CD8-positive, alpha-beta memory T cell (primary cell): ENCODE data around the gene SETD6. TPM values are rescaled to one million over a fixed set of nuclear protein-coding genes. Genes with fewer than 3 reads are reported as not detected.

ENCODE experiments used
- CTCF ChIA-PET: fragments of 350-600 bp; sonication (Branson Sonifier 250); formaldehyde crosslinking; loops from one replicate; lab custom pipeline; 2021; ENCODE audit warnings: antibody characterized with exemption; lab: Charles Lee
- POLR2A ChIA-PET: fragments of 350-600 bp; sonication (Branson Sonifier 250); formaldehyde crosslinking; loops from one replicate; lab custom pipeline; 2021; ENCODE audit warnings: antibody characterized with exemption; lab: Charles Lee
- DNase-seq, 5 donors: peaks; one replicate each; pipeline versions ENCODE4 v3.0.0 to v3.0.0-alpha.2; 2020 to 2022; ENCODE audit warnings: mixed read lengths in 1 of 5
- H3K27ac ChIP-seq: one replicate; pipeline ENCODE4 v1.7.0; 2013; ENCODE audit warnings: low read depth, mild to moderate bottlenecking, low read length, moderate library complexity
- H3K27me3 ChIP-seq: 2 replicates; pipeline ENCODE4 v1.7.0; 2013; ENCODE audit warnings: low read length, mild to moderate bottlenecking; ENCODE audit not compliant: insufficient read depth, poor library complexity, severe bottlenecking
- H3K36me3 ChIP-seq: 2 replicates; pipeline ENCODE4 v1.7.0; 2013; ENCODE audit warnings: mild to moderate bottlenecking, low read length, moderate library complexity; ENCODE audit not compliant: insufficient read depth
- H3K4me1 ChIP-seq: 2 replicates; pipeline ENCODE4 v1.7.0; 2013; ENCODE audit warnings: mild to moderate bottlenecking, low read length, moderate library complexity; ENCODE audit not compliant: insufficient read depth
- H3K4me3 ChIP-seq: 2 replicates; pipeline ENCODE4 v1.7.0; 2013; ENCODE audit warnings: mild to moderate bottlenecking, low read length
- H3K9me3 ChIP-seq: 2 replicates; pipeline ENCODE4 v1.7.0; 2013; ENCODE audit warnings: mild to moderate bottlenecking, low read length
- H3K27ac Mint-ChIP-seq, 8 donors: one replicate each; pipeline ENCODE4 v1.8.0; 2020 to 2021; ENCODE audit warnings: mixed read lengths in 8 of 8, mild to moderate bottlenecking in 6 of 8, inconsistent platforms in 3 of 8, moderate library complexity in 3 of 8
- H3K27me3 Mint-ChIP-seq, 2 donors: one replicate each; pipeline ENCODE4 v1.8.0; 2020 to 2021; ENCODE audit warnings: mixed read lengths in 2 of 2, mild to moderate bottlenecking in 1 of 2, moderate library complexity in 1 of 2
- H3K36me3 Mint-ChIP-seq, 3 donors: one replicate each; pipeline ENCODE4 v1.8.0; 2020 to 2021; ENCODE audit warnings: mixed read lengths in 3 of 3, inconsistent platforms in 1 of 3, mild to moderate bottlenecking in 1 of 3
- H3K4me1 Mint-ChIP-seq, 3 donors: one replicate each; pipeline ENCODE4 v1.8.0; 2020 to 2021; ENCODE audit warnings: mixed read lengths in 3 of 3, inconsistent platforms in 1 of 3, mild to moderate bottlenecking in 1 of 3
- H3K4me3 Mint-ChIP-seq, 7 donors: one replicate each; pipeline ENCODE4 v1.8.0; 2020 to 2021; ENCODE audit warnings: mixed read lengths in 7 of 7, mild to moderate bottlenecking in 6 of 7, moderate library complexity in 4 of 7, inconsistent platforms in 2 of 7
- H3K9me3 Mint-ChIP-seq, 5 donors: one replicate each; pipeline ENCODE4 v1.8.0; 2020 to 2022; ENCODE audit warnings: mixed read lengths in 5 of 5, mild to moderate bottlenecking in 3 of 5, moderate library complexity in 2 of 5, inconsistent platforms in 1 of 5
- polyA plus RNA-seq: library from polyadenylated mRNA; unstranded; fragments of 300-500 nt; fragmentation: Illumina TruSeq; gene quantifications from one replicate; pipeline ENCODE4 v1.2.3, GENCODE V29; 2021
- total RNA-seq, 2 experiments: library from RNA; stranded (reverse); gene quantifications; one replicate each; pipeline ENCODE4 v1.2.3, GENCODE V29; 2021

The SETD6 gene
- total and polyA plus RNA-seq, 3 experiments from 2014 or later: 10.5 to 24.9 (median 23.8) TPM

DNA sequence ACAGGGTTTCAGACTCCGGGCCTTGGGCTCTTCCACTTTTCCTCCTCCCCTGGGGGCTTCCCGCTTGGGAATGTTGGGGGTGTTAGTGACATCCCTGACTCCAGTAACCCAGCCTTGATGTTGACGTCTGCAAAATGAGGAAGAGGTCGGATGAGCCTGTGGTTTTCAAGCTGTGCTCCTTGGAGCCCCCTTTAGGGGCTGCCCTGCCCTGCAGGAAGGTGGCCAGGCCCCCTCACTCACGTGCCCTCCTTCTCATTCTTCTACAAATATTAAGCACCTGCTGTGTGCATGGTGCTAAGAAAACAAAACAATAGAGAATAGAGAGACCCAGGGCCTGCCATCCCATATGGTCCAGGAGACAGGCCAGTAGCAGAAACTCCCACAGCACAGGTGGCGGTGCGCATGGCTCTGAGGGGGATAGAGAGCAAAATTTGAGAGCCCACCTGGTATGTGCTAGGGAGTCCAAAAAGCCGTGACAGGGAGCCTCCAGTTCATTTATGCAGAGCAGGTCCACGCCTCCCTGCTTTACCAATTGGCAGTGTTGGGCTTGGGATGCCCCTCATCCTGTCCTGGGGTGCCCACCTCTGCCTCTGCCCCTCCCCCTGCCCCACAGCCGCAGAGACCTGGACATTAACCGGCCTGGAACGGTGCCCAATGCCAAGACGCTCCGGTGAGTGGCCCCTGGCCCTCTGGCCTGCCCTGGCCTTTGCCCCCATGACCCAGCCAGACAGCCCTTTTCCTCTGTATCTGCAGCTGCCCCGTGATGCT lies 7.9 kb upstream of the SETD6 start:
- ChIA-PET CTCF (interaction anchor here (1.1 kb wide), 1 partner anchor 249 kb away, joined by 4 read pairs; no protein-coding TSS in a partner anchor), POLR2A (no interaction called here)
- H3K9me3 Mint-ChIP-seq: no peaks in the 10 kb centered on the region
- no peak overlapping the region for H3K4me3 Mint-ChIP-seq
- H3K36me3 Mint-ChIP-seq: no peaks in the 10 kb centered on the region
- peaks cover 10 to 13% of the 10 kb centered on the region in 2 donors for H3K27me3 Mint-ChIP-seq
- no peaks in the 10 kb centered on the region for H3K4me1 ChIP-seq
- H3K27ac Mint-ChIP-seq: no peak overlapping the region
- peaks cover 0 to 5% (median 3%) of the 10 kb centered on the region in 3 donors for H3K4me1 Mint-ChIP-seq
- no peak for DNase-seq
- no peaks in the 10 kb centered on the region for H3K9me3 ChIP-seq
- no peak overlapping the region for H3K27ac ChIP-seq
- H3K36me3 ChIP-seq: no peaks in the 10 kb centered on the region
- H3K4me3 ChIP-seq: no peak overlapping the region
- no peaks in the 10 kb centered on the region for H3K27me3 ChIP-seq

- Histone ChIP-seq H3K27me3 (no peaks in the 10 kb centered on the region), H3K36me3 (no peaks in the 10 kb centered on the region), H3K27ac (no peak overlapping the region), H3K4me3 (no peak overlapping the region), H3K4me1 (no peaks in the 10 kb centered on the region), H3K9me3 (no peaks in the 10 kb centered on the region)
- H3K27ac Mint-ChIP-seq: no peak overlapping the region
- H3K36me3 Mint-ChIP-seq: no peaks in the 10 kb centered on the region
- peaks cover 4 to 6% of the 10 kb centered on the region in 2 donors for H3K27me3 Mint-ChIP-seq
- no peak overlapping the region for H3K4me3 Mint-ChIP-seq
- no peak for DNase-seq
- CTCF ChIA-PET: no interaction called here
- no peaks in the 10 kb centered on the region for H3K9me3 Mint-ChIP-seq
- H3K4me1 Mint-ChIP-seq: peaks cover 0 to 5% (median 3%) of the 10 kb centered on the region in 3 donors
- POLR2A ChIA-PET: no interaction called here
Measured at GRCh38 chr16:58507963-58508670, 7.2 kb upstream of the SETD6 start.

DNA sequence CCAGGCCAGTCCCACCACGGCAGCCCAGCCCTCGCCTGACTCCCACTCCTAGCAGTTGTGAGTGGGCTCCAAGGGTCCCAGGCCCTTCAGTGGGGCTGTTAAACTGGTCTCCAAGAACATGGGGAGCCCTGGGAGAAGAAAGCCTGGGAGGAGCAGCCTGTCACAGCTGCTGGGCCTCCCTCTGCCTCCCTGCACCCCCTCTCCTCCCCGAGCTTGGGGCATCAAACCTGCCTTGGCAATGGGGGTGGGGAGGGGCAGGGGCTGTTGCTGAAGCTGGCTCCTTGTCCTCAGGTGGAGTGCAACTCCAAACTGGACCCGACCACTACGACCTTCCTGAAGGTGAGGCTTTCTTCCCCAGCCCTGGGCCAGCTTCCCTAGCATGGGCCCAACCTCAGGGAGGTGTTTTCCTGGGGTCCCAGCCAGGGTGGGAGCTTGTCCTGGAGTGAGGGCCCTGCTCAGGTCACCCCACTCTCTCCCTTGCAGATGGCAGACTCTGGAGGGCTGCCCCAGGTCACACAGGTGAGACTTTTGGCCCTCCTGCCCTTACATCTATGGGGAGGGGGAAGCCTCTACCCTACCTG lies 6.6 kb upstream of the SETD6 start:
- Mint-ChIP-seq H3K36me3 (no peaks in the 10 kb centered on the region), H3K4me3 (no peak overlapping the region), H3K27ac (no peak overlapping the region), H3K4me1 (peaks cover 0 to 5% (median 3%) of the 10 kb centered on the region in 3 donors), H3K9me3 (no peaks in the 10 kb centered on the region), H3K27me3 (peaks cover 0 to 2% of the 10 kb centered on the region in 2 donors)
- Histone ChIP-seq H3K4me1 (no peaks in the 10 kb centered on the region), H3K36me3 (no peaks in the 10 kb centered on the region), H3K27ac (no peak overlapping the region), H3K4me3 (no peak overlapping the region), H3K9me3 (no peaks in the 10 kb centered on the region), H3K27me3 (no peaks in the 10 kb centered on the region)
- ChIA-PET POLR2A (no interaction called here), CTCF (interaction anchor here (1.1 kb wide), 1 partner anchor 247 kb away, joined by 5 read pairs; no protein-coding TSS in a partner anchor)
- no peak for DNase-seq

GRCh38 chr16:58509256-58510096 lies 5.8 kb upstream of the SETD6 start:
- Histone ChIP-seq H3K27ac (no peak overlapping the region), H3K36me3 (no peaks in the 10 kb centered on the region), H3K27me3 (no peaks in the 10 kb centered on the region), H3K4me3 (no peak overlapping the region), H3K9me3 (no peaks in the 10 kb centered on the region), H3K4me1 (no peaks in the 10 kb centered on the region)
- POLR2A ChIA-PET: no interaction called here
- H3K27me3 Mint-ChIP-seq: peaks cover 0 to 2% of the 10 kb centered on the region in 2 donors
- H3K9me3 Mint-ChIP-seq: no peaks in the 10 kb centered on the region
- CTCF ChIA-PET: interaction anchor here (1.1 kb wide), 1 partner anchor 247 kb away, joined by 5 read pairs; no protein-coding TSS in a partner anchor
- no peak overlapping the region for H3K4me3 Mint-ChIP-seq
- peaks cover 0 to 7% (median 3%) of the 10 kb centered on the region in 3 donors for H3K4me1 Mint-ChIP-seq
- DNase-seq: no peak
- no peak overlapping the region for H3K27ac Mint-ChIP-seq
- H3K36me3 Mint-ChIP-seq: no peaks in the 10 kb centered on the region

DNA sequence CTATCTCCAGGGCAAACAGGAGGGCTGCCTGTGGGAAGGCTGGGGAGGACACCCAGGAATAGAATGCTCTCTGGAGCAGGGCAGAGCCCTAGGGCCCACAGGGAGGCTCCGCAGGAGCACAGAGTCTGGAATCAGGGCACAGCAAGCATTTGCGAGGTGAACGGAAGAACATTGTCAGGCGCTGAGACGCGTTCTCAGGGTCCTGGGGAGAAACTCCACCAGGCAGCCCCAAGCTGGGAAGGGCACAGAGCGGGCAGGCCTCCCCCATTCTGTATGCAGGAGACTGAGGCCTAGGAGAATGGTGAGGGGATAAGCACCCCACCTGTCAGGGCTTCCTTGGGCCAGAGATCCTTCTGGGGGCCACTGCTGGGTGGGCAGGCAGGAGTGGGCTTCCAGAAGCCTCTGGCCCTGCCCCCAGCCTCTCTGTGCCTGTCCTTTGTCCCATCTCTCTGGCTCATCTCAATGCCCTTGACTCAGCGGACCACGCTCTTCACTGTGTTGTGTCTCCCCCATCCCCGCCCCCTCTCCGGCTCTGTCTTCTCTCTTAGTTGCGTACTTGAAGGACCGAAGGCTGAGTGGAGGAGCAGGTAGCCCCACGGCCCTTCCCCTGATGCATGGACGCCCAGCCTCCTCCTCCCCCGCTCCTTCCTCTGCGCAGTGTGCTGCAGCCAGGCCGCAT lies 5.1 kb upstream of the SETD6 start:
- Histone ChIP-seq H3K4me3 (no peak overlapping the region), H3K36me3 (no peaks in the 10 kb centered on the region), H3K4me1 (peaks cover 5% of the 10 kb centered on the region), H3K27ac (no peak overlapping the region), H3K9me3 (no peaks in the 10 kb centered on the region), H3K27me3 (no peaks in the 10 kb centered on the region)
- H3K9me3 Mint-ChIP-seq: no peaks in the 10 kb centered on the region
- no peak overlapping the region for H3K4me3 Mint-ChIP-seq
- peaks cover 7 to 14% (median 10%) of the 10 kb centered on the region in 3 donors for H3K4me1 Mint-ChIP-seq
- H3K36me3 Mint-ChIP-seq: peaks cover 0 to 4% (median 0%) of the 10 kb centered on the region in 3 donors
- no peak overlapping the region for H3K27ac Mint-ChIP-seq
- DNase-seq: no peak
- H3K27me3 Mint-ChIP-seq: peaks cover 0 to 2% of the 10 kb centered on the region in 2 donors
- POLR2A ChIA-PET: no interaction called here
- CTCF ChIA-PET: interaction anchor here (1.1 to 2.7 kb wide), 5 partner anchors 9 to 246 kb away, joined by 5 to 35 read pairs (median 8); no protein-coding TSS in a partner anchor

DNA sequence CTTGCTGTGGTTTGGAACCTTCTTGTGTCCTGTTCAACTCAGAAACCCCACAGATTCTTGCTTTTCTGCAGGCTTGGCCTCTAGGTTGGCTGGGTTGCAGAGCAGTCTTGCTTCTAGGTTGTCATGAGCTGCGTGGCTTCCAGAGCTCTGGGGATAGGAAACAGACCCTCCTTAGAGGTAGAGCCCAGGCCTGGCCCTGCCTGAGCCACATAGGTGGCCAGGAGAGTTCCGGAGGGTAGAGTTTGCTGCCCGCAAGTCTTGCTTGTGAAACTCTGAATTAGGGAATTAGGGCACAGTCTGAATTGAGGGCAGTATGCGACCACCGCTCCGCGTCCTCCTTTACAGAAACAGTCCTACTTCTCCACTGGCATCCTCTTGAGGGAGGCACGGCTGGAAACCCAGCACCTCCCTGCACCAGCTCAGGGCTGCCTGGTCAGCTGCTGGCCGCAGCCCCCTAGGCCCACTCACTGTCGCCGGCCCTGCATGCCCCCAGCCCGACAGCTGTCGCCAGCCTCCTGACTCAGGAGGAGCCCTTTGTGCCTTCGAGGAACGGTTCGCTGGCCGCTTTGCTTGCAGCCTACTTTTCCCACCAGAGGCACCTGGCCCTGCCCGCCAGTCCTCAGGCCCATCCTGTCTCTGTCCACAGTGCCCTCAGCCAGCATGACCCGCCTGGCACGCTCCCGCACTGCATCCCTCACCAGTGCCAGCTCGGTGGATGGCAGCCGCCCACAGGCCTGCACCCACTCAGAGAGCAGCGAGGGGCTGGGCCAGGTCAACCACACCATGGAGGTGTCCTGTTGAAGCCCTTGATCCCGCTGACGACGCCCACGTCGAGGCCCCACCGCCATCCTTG lies 4.3 kb upstream of the SETD6 start:
- ChIA-PET CTCF (interaction anchor here (1.2 to 2.7 kb wide), 7 partner anchors 9 to 245 kb away, joined by 4 to 35 read pairs (median 8); partner anchors contain the start of gene GINS3), POLR2A (no interaction called here)

More for the DNA sequence above, 4.3 kb upstream of the SETD6 start:
- H3K27ac ChIP-seq: no peak overlapping the region
- H3K4me1 ChIP-seq: peaks cover 5% of the 10 kb centered on the region
- H3K9me3 ChIP-seq: no peaks in the 10 kb centered on the region
- Mint-ChIP-seq H3K27ac (no peak overlapping the region), H3K9me3 (no peaks in the 10 kb centered on the region), H3K4me3 (no peak overlapping the region), H3K4me1 (peaks cover 7 to 14% (median 10%) of the 10 kb centered on the region in 3 donors), H3K27me3 (no peaks in the 10 kb centered on the region), H3K36me3 (peaks cover 0 to 4% (median 0%) of the 10 kb centered on the region in 3 donors)
- H3K36me3 ChIP-seq: no peaks in the 10 kb centered on the region
- no peaks in the 10 kb centered on the region for H3K27me3 ChIP-seq
- no peak for DNase-seq
- no peak overlapping the region for H3K4me3 ChIP-seq
